Right lobe of liver (tissue), 6 donors: ENCODE results near the gene MSTN. TPM values are rescaled to one million over a fixed set of nuclear protein-coding genes. Genes with fewer than 3 reads are reported as not detected.

Experiments
- ATAC-seq, 4 donors: fragments of 200-7000 bp; cut with Tn5 transposase; one replicate each; pipeline ENCODE4 v1.9.1; 2020; ENCODE audit warnings: mild to moderate bottlenecking in 4 of 4, moderate library complexity in 4 of 4
- DNase-seq, 3 donors: peaks; one replicate each; pipeline ENCODE4 v3.0.0-alpha.2; 2020
- H3K27ac ChIP-seq, 3 donors: fragments of 200-600 bp; one replicate each; pipeline ENCODE4 v1.8.0; 2022
- H3K27me3 ChIP-seq, 2 donors: fragments of 200-600 bp; one replicate each; pipeline ENCODE4 v1.8.0; 2022
- H3K36me3 ChIP-seq, 4 donors: fragments of 200-600 bp; sonication (generic) in 1 of 4; one replicate each; pipeline versions ENCODE4 v1.5.1 to v1.8.0; 2017 to 2022; ENCODE audit warnings: control low read depth in 1 of 4
- H3K4me1 ChIP-seq, 4 donors: fragments of 200-600 bp; sonication (generic) in 1 of 4; one replicate each; pipeline versions ENCODE4 v1.5.1 to v1.8.0; 2017 to 2022; ENCODE audit warnings: control low read depth in 1 of 4
- H3K4me3 ChIP-seq, 3 donors: fragments of 200-600 bp; one replicate each; pipeline ENCODE4 v1.8.0; 2022
- H3K9me3 ChIP-seq, 4 donors: fragments of 200-600 bp; sonication (generic) in 1 of 4; one replicate each; pipeline versions ENCODE4 v1.5.1 to v1.8.0; 2017 to 2022; ENCODE audit warnings: control low read depth in 1 of 4
- POLR2A ChIP-seq: fragments of 450-650 bp; IDR thresholded peaks from one replicate; pipeline ENCODE4 v1.6.1; 2017; ENCODE audit warnings: antibody characterized with exemption, mild to moderate bottlenecking
- WGBS: methylation state at CpG from one replicate; pipeline ENCODE4 v1.1.6; 2018; ENCODE audit warnings: low coverage, low lambda C conversion rate; ENCODE audit not compliant: insufficient coverage; ENCODE audit errors: missing lambda C conversion rate; 5-methylcytosine and 5-hydroxymethylcytosine counted together
- intact Hi-C, 2 donors: fragments of 100-400 bp; cut with DNase I; formaldehyde crosslinking; loops; one replicate each; pipeline versions ENCODE4 v1.11.2 to v1.14.1; 2022
- long read RNA-seq: library from polyadenylated mRNA; unstranded; transcript quantifications from one replicate; pipeline ENCODE4 v2.0.0, GENCODE V29; 2019
- total RNA-seq, 6 experiments: library from RNA; depleted of rRNA in 2 of 6; stranded (reverse); fragments of >200 nt in 2 of 6; fragmentation: NEBNext Ultra II Directional in 3 of 6; extraction: Animal tissue kit (Norgen Biotek cat#: 25700) in 3 of 6; gene quantifications; one replicate each; pipeline versions ENCODE4 v1.1.0 to v1.2.4, GENCODE V29; 2016 to 2023
- TF ChIP-seq, protein P1 (sequence below), 4 donors: fragments of 200-600 bp in 3 of 4; fragments of 450-650 bp in 1 of 4; IDR thresholded peaks; one replicate each; pipeline versions ENCODE4 v1.5.1 to v1.8.0; 2016 to 2022; ENCODE audit warnings: antibody characterized with exemption in 4 of 4, mild to moderate bottlenecking in 2 of 4
- donor health status: DM: no; HTN: yes; CAD: no.
- donor health status: DM: no; HTN: no; CAD: no.
- donor health status: DM: no; HTN: no; CAD: no.
- donor health status: DM: no; HTN: yes; CAD: no.
- donor health status: DM: no; HTN: yes; CAD: no.

MSTN gene
- total RNA-seq = not detected
- long read RNA-seq = 0 reads

DNA sequence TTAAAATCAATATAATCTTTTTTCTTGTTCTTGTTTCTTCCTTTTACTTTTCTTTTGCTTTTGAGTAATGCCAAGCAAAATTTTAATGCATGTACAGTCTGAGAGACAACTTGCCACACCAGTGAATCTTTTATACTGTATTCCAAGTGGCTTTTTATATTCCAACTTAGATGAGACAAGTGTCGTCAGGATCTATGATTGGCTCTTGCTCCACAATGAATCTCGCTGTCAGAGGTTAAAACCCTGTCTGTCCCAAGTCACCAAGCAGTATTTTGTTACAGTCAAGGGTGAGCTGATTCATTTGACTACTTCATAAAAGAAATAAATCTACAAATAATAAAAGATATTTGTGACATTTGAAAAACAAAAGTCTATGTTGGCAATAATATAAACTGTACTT lies at the start of gene MSTN:
Gene MSTN (minus strand): TSS at position 129 of the 400 bp plus-strand sequence. CDS start 133 bp downstream, outside the sequence.
- TF ChIP-seq POLR2A = no peak
- TF ChIP-seq, protein P1, sequence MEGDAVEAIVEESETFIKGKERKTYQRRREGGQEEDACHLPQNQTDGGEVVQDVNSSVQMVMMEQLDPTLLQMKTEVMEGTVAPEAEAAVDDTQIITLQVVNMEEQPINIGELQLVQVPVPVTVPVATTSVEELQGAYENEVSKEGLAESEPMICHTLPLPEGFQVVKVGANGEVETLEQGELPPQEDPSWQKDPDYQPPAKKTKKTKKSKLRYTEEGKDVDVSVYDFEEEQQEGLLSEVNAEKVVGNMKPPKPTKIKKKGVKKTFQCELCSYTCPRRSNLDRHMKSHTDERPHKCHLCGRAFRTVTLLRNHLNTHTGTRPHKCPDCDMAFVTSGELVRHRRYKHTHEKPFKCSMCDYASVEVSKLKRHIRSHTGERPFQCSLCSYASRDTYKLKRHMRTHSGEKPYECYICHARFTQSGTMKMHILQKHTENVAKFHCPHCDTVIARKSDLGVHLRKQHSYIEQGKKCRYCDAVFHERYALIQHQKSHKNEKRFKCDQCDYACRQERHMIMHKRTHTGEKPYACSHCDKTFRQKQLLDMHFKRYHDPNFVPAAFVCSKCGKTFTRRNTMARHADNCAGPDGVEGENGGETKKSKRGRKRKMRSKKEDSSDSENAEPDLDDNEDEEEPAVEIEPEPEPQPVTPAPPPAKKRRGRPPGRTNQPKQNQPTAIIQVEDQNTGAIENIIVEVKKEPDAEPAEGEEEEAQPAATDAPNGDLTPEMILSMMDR (IDR thresholded peaks at IDR 0.05) = no peak
- ATAC-seq (no peak), DNase-seq (no peak)
- Histone ChIP-seq H3K36me3 (no peaks in the 10 kb centered on the region), H3K9me3 (no peaks in the 10 kb centered on the region), H3K27me3 (no peaks in the 10 kb centered on the region), H3K4me3 (no peak within 1 kb of the TSS), H3K27ac (no peak within 1 kb of the TSS), H3K4me1 (no peaks in the 10 kb centered on the region)
- WGBS = 83% methylated on average over 2 of the region's 2 CpGs
- intact Hi-C loops = no loop called here

DNA sequence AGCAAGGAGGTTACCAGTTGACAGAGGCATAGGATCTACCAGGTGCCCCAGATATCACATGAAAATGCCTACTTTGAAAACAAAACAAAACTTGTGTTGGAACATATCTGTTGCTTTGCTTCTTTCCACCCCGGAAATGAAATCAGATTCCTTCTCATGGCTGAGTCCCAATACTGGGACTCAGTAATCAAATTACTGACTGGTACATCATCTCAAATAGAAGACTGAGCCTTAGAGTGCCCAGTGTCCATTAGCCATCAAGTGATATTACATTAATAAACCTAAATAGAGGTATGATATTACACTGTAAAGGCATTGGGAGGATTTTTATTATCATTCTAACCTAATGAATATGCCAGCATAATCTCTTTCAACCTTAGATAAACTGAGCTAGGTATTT lies 48.6 kb upstream of the MSTN start:
- Histone ChIP-seq H3K27ac (no peak overlapping the region), H3K27me3 (no peaks in the 10 kb centered on the region), H3K4me3 (no peak overlapping the region), H3K4me1 (no peaks in the 10 kb centered on the region), H3K9me3 (no peaks in the 10 kb centered on the region), H3K36me3 (no peaks in the 10 kb centered on the region)
- ATAC-seq (no peak), DNase-seq (no peak)
- intact Hi-C loops = no loop called here
- WGBS = 60% methylated on average over 1 of the region's 1 CpG
- TF ChIP-seq, protein P1 (IDR thresholded peaks at IDR 0.05) = no peak
- no peak for TF ChIP-seq POLR2A

DNA sequence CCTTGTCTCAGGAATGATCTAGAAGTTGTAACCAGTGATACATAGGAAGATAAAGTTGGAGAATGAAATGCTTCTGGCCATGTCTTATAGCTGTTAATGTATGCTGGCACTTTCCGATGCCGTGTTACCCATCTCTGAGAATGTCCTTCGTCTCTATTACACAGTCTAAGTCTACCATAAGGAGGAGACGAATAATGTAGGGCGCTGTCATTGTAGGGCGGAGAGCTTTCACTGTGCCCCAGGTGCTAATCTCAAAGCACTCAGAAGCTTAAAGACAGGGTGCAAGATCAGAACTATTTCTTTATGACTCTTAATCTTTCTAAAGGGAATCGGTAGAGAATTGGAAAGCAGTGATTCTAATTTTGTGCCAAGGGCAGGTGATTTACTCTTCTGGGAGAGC lies 48.2 kb upstream of the MSTN start:
- intact Hi-C loops = no loop called here

DNA sequence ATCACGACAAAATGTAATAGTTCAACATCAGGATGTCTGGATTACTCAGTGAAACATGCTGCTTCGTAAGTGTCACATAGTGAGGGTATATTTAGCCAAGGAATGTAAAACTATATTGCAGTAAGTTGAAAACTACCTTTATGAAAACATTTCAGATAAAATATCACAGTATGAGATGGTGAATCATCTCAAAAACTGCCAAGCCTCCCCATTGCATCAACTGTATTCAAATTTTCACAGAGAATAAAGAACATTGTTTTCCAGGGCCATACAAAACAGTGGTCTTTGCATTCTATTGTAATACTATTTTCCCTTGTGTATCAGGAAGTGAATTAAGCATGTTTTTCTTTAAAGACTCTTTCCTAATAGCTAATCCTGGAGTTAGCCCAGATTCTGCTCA lies 47.6 kb upstream of the MSTN start:
- no peak overlapping the region for H3K4me3 ChIP-seq
- H3K9me3 ChIP-seq = no peaks in the 10 kb centered on the region
- WGBS = 73% methylated on average over 2 of the region's 2 CpGs
- H3K27me3 ChIP-seq = no peaks in the 10 kb centered on the region
- ATAC-seq (no peak), DNase-seq (no peak)
- TF ChIP-seq, protein P1 (IDR thresholded peaks at IDR 0.05) = no peak
- TF ChIP-seq POLR2A = no peak
- no peaks in the 10 kb centered on the region for H3K36me3 ChIP-seq
- no peak overlapping the region for H3K27ac ChIP-seq
- no peaks in the 10 kb centered on the region for H3K4me1 ChIP-seq
- intact Hi-C loops = no loop called here

More for the DNA sequence above, 48.2 kb upstream of the MSTN start:
- DNase-seq (no peak), ATAC-seq (no peak)
- H3K4me1 ChIP-seq = no peaks in the 10 kb centered on the region
- no peak for TF ChIP-seq POLR2A
- TF ChIP-seq, protein P1 (IDR thresholded peaks at IDR 0.05) = no peak
- H3K36me3 ChIP-seq = no peaks in the 10 kb centered on the region
- no peak overlapping the region for H3K27ac ChIP-seq
- H3K9me3 ChIP-seq = no peaks in the 10 kb centered on the region
- WGBS = 94% methylated on average over 7 of the region's 7 CpGs
- H3K4me3 ChIP-seq = no peak overlapping the region
- no peaks in the 10 kb centered on the region for H3K27me3 ChIP-seq

DNA sequence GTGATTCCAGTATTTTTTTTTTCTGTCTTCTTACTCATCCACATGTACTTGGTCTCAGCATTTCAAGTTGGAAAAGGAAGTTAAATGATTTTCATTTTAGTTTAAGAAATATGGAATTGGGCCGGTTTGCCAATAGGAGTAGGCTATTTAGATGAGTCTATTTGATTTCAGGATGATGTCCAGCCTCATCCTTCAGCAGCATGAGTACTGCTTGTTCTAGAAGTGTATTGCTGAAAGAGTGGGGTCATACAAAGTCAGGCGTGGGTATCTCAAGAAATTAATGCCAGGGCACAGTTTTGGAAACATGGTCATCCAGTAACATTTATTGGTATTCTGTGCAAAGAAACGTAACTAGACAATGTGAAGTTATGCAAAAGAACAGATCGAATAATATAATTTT lies 44.9 kb upstream of the MSTN start:
- Histone ChIP-seq H3K36me3 (no peaks in the 10 kb centered on the region), H3K4me1 (no peaks in the 10 kb centered on the region), H3K27ac (no peak overlapping the region), H3K9me3 (no peaks in the 10 kb centered on the region), H3K4me3 (no peak overlapping the region), H3K27me3 (no peaks in the 10 kb centered on the region)
- intact Hi-C loops = no loop called here
- no peak for DNase-seq
- ATAC-seq = no peak
- WGBS = 65% methylated on average over 4 of the region's 4 CpGs
- TF ChIP-seq, protein P1 (IDR thresholded peaks at IDR 0.05) = no peak
- TF ChIP-seq POLR2A = no peak
